DND-41 (cell line): ENCODE results near the gene LRRC3.

ENCODE experiments used
- ATAC-seq: fragments of 200-7000 bp; cut with Tn5 transposase; 3 replicates; pipeline ENCODE4 v1.9.1; 2021; ENCODE audit warnings: low read depth; ENCODE audit not compliant: insufficient read depth
- DNase-seq: peaks from one replicate; pipeline ENCODE4 v3.0.0-alpha.2; 2020
- H2AFZ ChIP-seq: 2 replicates; pipeline ENCODE4 v1.6.0; 2012; ENCODE audit warnings: low read depth, low read length
- H3K27ac ChIP-seq: 2 replicates; pipeline ENCODE4 v1.5.1; 2012; ENCODE audit warnings: low read length, inconsistent platforms
- H3K27me3 ChIP-seq: fragments of 200-600 bp; sonication (generic); 2 replicates; pipeline ENCODE4 v1.6.0; 2012; ENCODE audit warnings: low read length, mild to moderate bottlenecking, inconsistent platforms; ENCODE audit not compliant: insufficient read depth, poor library complexity
- H3K36me3 ChIP-seq: 2 replicates; pipeline ENCODE4 v1.5.1; 2012; ENCODE audit warnings: low read length, inconsistent platforms; ENCODE audit not compliant: insufficient read depth
- H3K4me1 ChIP-seq: 2 replicates; pipeline ENCODE4 v1.5.1; 2012; ENCODE audit warnings: mild to moderate bottlenecking, low read length; ENCODE audit not compliant: insufficient read depth
- H3K4me2 ChIP-seq: 2 replicates; pipeline ENCODE4 v1.6.0; 2012; ENCODE audit warnings: mild to moderate bottlenecking, moderate library complexity, low read length, inconsistent platforms; ENCODE audit not compliant: insufficient read depth
- H3K4me3 ChIP-seq, 2 experiments: fragments of 200-600 bp in 1 of 2; shearing (Covaris generic) in 1 of 2; 2 replicates each; pipeline ENCODE4 v1.5.1; 2012 to 2016; ENCODE audit warnings: inconsistent platforms in 2 of 2, low read length in 2 of 2, mild to moderate bottlenecking in 2 of 2, low read depth in 1 of 2, moderate library complexity in 1 of 2
- H3K79me2 ChIP-seq: 2 replicates; pipeline ENCODE4 v1.6.0; 2012; ENCODE audit warnings: low read length, inconsistent platforms; ENCODE audit not compliant: insufficient read depth
- H3K9ac ChIP-seq: 2 replicates; pipeline ENCODE4 v1.6.0; 2012; ENCODE audit warnings: low read depth, mild to moderate bottlenecking, inconsistent platforms, low read length, moderate library complexity
- H3K9me3 ChIP-seq: 2 replicates; pipeline ENCODE4 v1.5.1; 2012; ENCODE audit warnings: low read length, moderate library complexity, mild to moderate bottlenecking, inconsistent platforms; ENCODE audit not compliant: insufficient read depth, severe bottlenecking
- H4K20me1 ChIP-seq: 2 replicates; pipeline ENCODE4 v1.6.0; 2012; ENCODE audit warnings: low read length; ENCODE audit not compliant: insufficient read depth
- CTCF ChIP-seq: IDR thresholded peaks from 2 replicates; pipeline ENCODE4 v1.5.1; 2012; ENCODE audit warnings: borderline replicate concordance, low read length, moderate library complexity, mild to moderate bottlenecking; ENCODE audit not compliant: poor library complexity, severe bottlenecking; ENCODE audit errors: extremely low read depth
- EZH2 ChIP-seq: IDR thresholded peaks from 3 replicates; pipeline ENCODE4 v1.6.1; 2012; ENCODE audit warnings: borderline replicate concordance, low read depth, mild to moderate bottlenecking, moderate library complexity, low read length, inconsistent platforms; ENCODE audit not compliant: severe bottlenecking

LRRC3 gene

GRCh38 chr21:44459712-44460440 lies 4.6 kb downstream of the LRRC3 start:
- Histone ChIP-seq H3K4me1 (peaks cover 7% of the 10 kb centered on the region), H3K27me3 (peaks cover 6% of the 10 kb centered on the region), H3K36me3 (no peaks in the 10 kb centered on the region), H4K20me1 (peaks cover 4% of the 10 kb centered on the region; the same call in 1 of the 2 replicates), H3K9me3 (no peaks in the 10 kb centered on the region), H2AFZ (no peak overlapping the region), H3K4me3 (no peak overlapping the region), H3K9ac (no peak overlapping the region), H3K27ac (no peak overlapping the region), H3K4me2 (no peak overlapping the region), H3K79me2 (no peaks in the 10 kb centered on the region)
- DNase-seq, result no peak
- TF ChIP-seq CTCF (no peak), EZH2 (no peak)
- no peak for ATAC-seq

GRCh38 chr21:44460441-44460755 lies 5.1 kb downstream of the LRRC3 start:
- Histone ChIP-seq H4K20me1 (peaks cover 4% of the 10 kb centered on the region; the same call in 1 of the 2 replicates), H3K4me3 (no peak overlapping the region), H3K9me3 (no peaks in the 10 kb centered on the region), H3K27ac (no peak overlapping the region), H3K4me2 (no peak overlapping the region), H3K79me2 (no peaks in the 10 kb centered on the region), H3K9ac (no peak overlapping the region), H3K27me3 (peaks cover 6% of the 10 kb centered on the region), H2AFZ (no peak overlapping the region), H3K36me3 (no peaks in the 10 kb centered on the region), H3K4me1 (peaks cover 6% of the 10 kb centered on the region)
- no peak for TF ChIP-seq EZH2
- TF ChIP-seq CTCF, result no peak
- ATAC-seq, result no peak
- DNase-seq, result no peak

GRCh38 chr21:44461005-44461404 lies 5.7 kb downstream of the LRRC3 start:
- peaks cover 3% of the 10 kb centered on the region for H3K27me3 ChIP-seq
- no peak for DNase-seq
- no peak overlapping the region for H2AFZ ChIP-seq
- H3K79me2 ChIP-seq, result no peaks in the 10 kb centered on the region
- H3K9me3 ChIP-seq, result no peaks in the 10 kb centered on the region
- H3K4me3 ChIP-seq, result no peak overlapping the region
- no peak for ATAC-seq
- no peak for TF ChIP-seq CTCF
- TF ChIP-seq EZH2, result no peak
- no peak overlapping the region for H3K27ac ChIP-seq
- H3K36me3 ChIP-seq, result no peaks in the 10 kb centered on the region
- peaks cover 4% of the 10 kb centered on the region; the same call in 1 of the 2 replicates for H4K20me1 ChIP-seq
- peaks cover 1% of the 10 kb centered on the region for H3K4me1 ChIP-seq
- no peak overlapping the region for H3K9ac ChIP-seq
- no peak overlapping the region for H3K4me2 ChIP-seq
